Prostate gland (tissue), 2 donors: ENCODE data around the gene FBXO44. TPM values are rescaled to one million over a fixed set of nuclear protein-coding genes. Genes with fewer than 3 reads are reported as not detected.

Experiments used
- DNase-seq: peaks from one replicate; pipeline ENCODE4 v3.0.0-alpha.2; 2019; ENCODE audit warnings: low spot score
- H3K27ac ChIP-seq, 2 donors: fragments of 200-600 bp; sonication (generic); 2 replicates each; pipeline ENCODE4 v1.5.1; 2017 to 2019
- H3K27me3 ChIP-seq: fragments of 200-600 bp; sonication (generic); replicated peaks from 2 replicates; pipeline ENCODE4 v1.5.1; 2019; ENCODE audit not compliant: insufficient read depth
- H3K36me3 ChIP-seq, 2 donors: fragments of 200-600 bp; sonication (generic); 1 replicate in 1 of 2; 2 replicates in 1 of 2; pipeline versions ENCODE4 v1.5.1 to v1.8.1; 2017 to 2019
- H3K4me1 ChIP-seq: fragments of 200-600 bp; sonication (generic); replicated peaks from 2 replicates; pipeline ENCODE4 v1.5.1; 2019
- H3K4me3 ChIP-seq, 2 donors: fragments of 200-600 bp; sonication (generic); 2 replicates each; pipeline ENCODE4 v1.5.1; 2017 to 2019
- H3K9me3 ChIP-seq: fragments of 200-600 bp; sonication (generic); 2 replicates; pipeline ENCODE4 v1.5.1; 2017
- POLR2A ChIP-seq: fragments of 450-650 bp; IDR thresholded peaks from one replicate; pipeline ENCODE4 v1.6.1; 2016; ENCODE audit warnings: antibody characterized with exemption, mild to moderate bottlenecking
- POLR2AphosphoS5 ChIP-seq: sonication (generic); formaldehyde crosslinking; IDR thresholded peaks from one replicate; pipeline ENCODE4 v1.6.1; 2017; ENCODE audit warnings: antibody characterized with exemption
- WGBS: methylation state at CpG from one replicate; pipeline ENCODE4 v1.1.5; 2018; 5-methylcytosine and 5-hydroxymethylcytosine counted together
- intact Hi-C: fragments of 100-400 bp; cut with DNase I; formaldehyde crosslinking; loops from one replicate; pipeline ENCODE4 v1.14.2; 2022
- total RNA-seq, 2 donors: library from RNA; depleted of rRNA; stranded (reverse); fragments of >200 nt; gene quantifications; one replicate each; pipeline ENCODE4 v1.1.0, GENCODE V29; 2016
- TF ChIP-seq, protein P1 (sequence below), 4 experiments: fragments of 200-600 bp in 2 of 4; fragments of 450-650 bp in 2 of 4; sonication (generic) in 2 of 4; IDR thresholded peaks; 1 replicate in 3 of 4; 2 replicates in 1 of 4; pipeline ENCODE4 v1.5.1; 2016 to 2019; ENCODE audit warnings: antibody characterized with exemption in 4 of 4, mild to moderate bottlenecking in 2 of 4, moderate library complexity in 2 of 4

The FBXO44 gene
- total RNA-seq, 2 donors from 2014 or later = 29.5 to 51.2 TPM

- WGBS = 19% methylated on average over 44 of the region's 47 CpGs
- no peaks in the 10 kb centered on the region for H3K36me3 ChIP-seq
- no peak overlapping the region for H3K4me3 ChIP-seq
- intact Hi-C loops = loop anchor here (5.0 kb wide), 1 partner anchor 72 kb away; no protein-coding TSS in a partner anchor
- no peaks in the 10 kb centered on the region for H3K27me3 ChIP-seq
- TF ChIP-seq, protein P1, sequence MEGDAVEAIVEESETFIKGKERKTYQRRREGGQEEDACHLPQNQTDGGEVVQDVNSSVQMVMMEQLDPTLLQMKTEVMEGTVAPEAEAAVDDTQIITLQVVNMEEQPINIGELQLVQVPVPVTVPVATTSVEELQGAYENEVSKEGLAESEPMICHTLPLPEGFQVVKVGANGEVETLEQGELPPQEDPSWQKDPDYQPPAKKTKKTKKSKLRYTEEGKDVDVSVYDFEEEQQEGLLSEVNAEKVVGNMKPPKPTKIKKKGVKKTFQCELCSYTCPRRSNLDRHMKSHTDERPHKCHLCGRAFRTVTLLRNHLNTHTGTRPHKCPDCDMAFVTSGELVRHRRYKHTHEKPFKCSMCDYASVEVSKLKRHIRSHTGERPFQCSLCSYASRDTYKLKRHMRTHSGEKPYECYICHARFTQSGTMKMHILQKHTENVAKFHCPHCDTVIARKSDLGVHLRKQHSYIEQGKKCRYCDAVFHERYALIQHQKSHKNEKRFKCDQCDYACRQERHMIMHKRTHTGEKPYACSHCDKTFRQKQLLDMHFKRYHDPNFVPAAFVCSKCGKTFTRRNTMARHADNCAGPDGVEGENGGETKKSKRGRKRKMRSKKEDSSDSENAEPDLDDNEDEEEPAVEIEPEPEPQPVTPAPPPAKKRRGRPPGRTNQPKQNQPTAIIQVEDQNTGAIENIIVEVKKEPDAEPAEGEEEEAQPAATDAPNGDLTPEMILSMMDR (IDR thresholded peaks at IDR 0.05) = peak; percentile 27 to 85 (median 72)
- no peak for TF ChIP-seq POLR2A
- no peak for TF ChIP-seq POLR2AphosphoS5
- H3K9me3 ChIP-seq = no peaks in the 10 kb centered on the region
- no peak overlapping the region for H3K27ac ChIP-seq
- peak; percentile 66 for DNase-seq
- peaks cover 5% of the 10 kb centered on the region for H3K4me1 ChIP-seq
Measured at GRCh38 chr1:11650331-11650991, 4.2 kb upstream of the FBXO44 start.

GRCh38 chr1:11651017-11651416, 3.7 kb upstream of the FBXO44 start:
- TF ChIP-seq POLR2A (no peak), POLR2AphosphoS5 (no peak)
- TF ChIP-seq, protein P1 (IDR thresholded peaks at IDR 0.05) = no peak
- DNase-seq = no peak
- Histone ChIP-seq H3K4me1 (peaks cover 7% of the 10 kb centered on the region), H3K4me3 (no peak overlapping the region), H3K36me3 (no peaks in the 10 kb centered on the region), H3K27ac (no peak overlapping the region), H3K27me3 (no peaks in the 10 kb centered on the region), H3K9me3 (no peaks in the 10 kb centered on the region)
- 89% methylated on average over 4 of the region's 4 CpGs for WGBS
- intact Hi-C loops = loop anchor here (5.0 kb wide), 1 partner anchor 71 kb away; no protein-coding TSS in a partner anchor

DNA sequence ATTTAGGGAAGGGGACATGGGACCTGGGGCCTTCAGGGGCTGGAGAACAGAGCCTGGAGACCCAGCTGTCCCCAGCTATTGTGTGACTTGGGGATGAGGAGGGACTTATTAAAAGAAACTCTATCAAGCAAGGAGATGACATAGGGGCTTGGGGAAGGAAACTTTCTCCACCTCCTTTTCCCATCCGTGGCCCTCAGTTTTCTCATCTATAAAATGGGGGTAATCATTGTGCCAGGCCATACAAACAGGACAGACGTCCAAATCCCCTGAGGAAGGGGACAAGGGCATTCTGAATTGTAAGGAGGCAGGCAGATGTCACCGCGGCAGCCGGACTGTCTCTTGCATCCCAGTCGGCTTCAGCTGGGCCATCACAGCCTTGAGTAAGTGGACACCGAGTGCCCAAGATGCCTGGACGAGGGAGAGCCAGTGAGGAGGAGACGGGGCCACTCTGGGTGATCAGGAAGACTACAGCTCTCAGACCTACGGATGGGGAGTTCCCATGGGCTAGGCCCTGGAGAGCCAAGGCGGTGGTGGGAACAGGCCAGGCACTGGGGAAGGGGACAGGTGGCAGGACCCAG, 2.4 kb upstream of the FBXO44 start:
- Histone ChIP-seq H3K27ac (no peak overlapping the region), H3K27me3 (no peaks in the 10 kb centered on the region), H3K36me3 (no peaks in the 10 kb centered on the region), H3K4me1 (peaks cover 7% of the 10 kb centered on the region), H3K9me3 (no peaks in the 10 kb centered on the region), H3K4me3 (no peak overlapping the region)
- DNase-seq = no peak
- TF ChIP-seq POLR2A (no peak), POLR2AphosphoS5 (no peak)
- TF ChIP-seq, protein P1 (IDR thresholded peaks at IDR 0.05) = no peak
- intact Hi-C loops = loop anchor here (5.0 kb wide), 1 partner anchor 70 kb away; no protein-coding TSS in a partner anchor
- 90% methylated on average over 11 of the region's 11 CpGs for WGBS

GRCh38 chr1:11653101-11653860, 1.4 kb upstream of the FBXO44 start:
- H3K27ac ChIP-seq = peak overlapping the region in 1 of 2 donors; percentile 78
- WGBS = 61% methylated on average over 17 of the region's 17 CpGs
- TF ChIP-seq, protein P1 (IDR thresholded peaks at IDR 0.05) = no peak
- TF ChIP-seq POLR2AphosphoS5 = no peak
- no peak for TF ChIP-seq POLR2A
- no peak for DNase-seq
- no peaks in the 10 kb centered on the region for H3K36me3 ChIP-seq
- H3K4me1 ChIP-seq = peaks cover 7% of the 10 kb centered on the region
- no peaks in the 10 kb centered on the region for H3K27me3 ChIP-seq
- H3K4me3 ChIP-seq = peak overlapping the region in 1 of 2 donors; percentile 85
- intact Hi-C loops = loop anchor here (5.0 kb wide), 1 partner anchor 69 kb away; no protein-coding TSS in a partner anchor
- no peaks in the 10 kb centered on the region for H3K9me3 ChIP-seq
